Urinary bladder (tissue), 4 donors: ENCODE results near the gene C1orf50. TPM values are rescaled to one million over a fixed set of nuclear protein-coding genes. Genes with fewer than 3 reads are reported as not detected.

Experiments
- DNase-seq: peaks from one replicate; pipeline ENCODE4 v3.0.0-alpha.2; 2015; ENCODE audit errors: extremely low spot score
- H3K27ac ChIP-seq: one replicate; pipeline ENCODE4 v1.5.1; 2013; ENCODE audit warnings: low read depth, mild to moderate bottlenecking, moderate library complexity
- H3K36me3 ChIP-seq: one replicate; pipeline ENCODE4 v1.6.1; 2013; ENCODE audit warnings: mild to moderate bottlenecking, moderate library complexity; ENCODE audit not compliant: insufficient read depth
- H3K4me1 ChIP-seq: one replicate; pipeline ENCODE4 v1.6.1; 2013; ENCODE audit warnings: mild to moderate bottlenecking, moderate library complexity; ENCODE audit not compliant: insufficient read depth
- H3K4me3 ChIP-seq: one replicate; pipeline ENCODE4 v1.5.1; 2013; ENCODE audit warnings: low read depth, low read length
- WGBS: extraction: QIAGEN DNeasy Blood & Tissue Kit; methylation state at CpG from one replicate; pipeline ENCODE4 v1.1.7; 2013; 5-methylcytosine and 5-hydroxymethylcytosine counted together
- polyA plus RNA-seq: library from polyadenylated mRNA; stranded (reverse); fragments of 200-250 nt; gene quantifications from one replicate; pipeline ENCODE4 v1.2.3, GENCODE V29; 2013
- total RNA-seq: library from RNA; depleted of rRNA; stranded (reverse); fragments of >200 nt; gene quantifications from one replicate; pipeline ENCODE4 v1.2.3, GENCODE V29; 2014
- donor health status: healthy with polysubstance abuse.
- donor health status: healthy.

Gene C1orf50
- total and polyA plus RNA-seq, 2 donors, result 3.4 to 5.1 TPM

GRCh38 chr1:42815941-42816584, 49.0 kb downstream of the C1orf50 start:
- peak overlapping the region; percentile 69 for H3K4me3 ChIP-seq
- peak overlapping the region; percentile 72 for H3K27ac ChIP-seq
- no peak for DNase-seq
- WGBS, result 26% methylated on average over 7 of the region's 7 CpGs
- H3K4me1 ChIP-seq, result no peaks in the 10 kb centered on the region
- no peaks in the 10 kb centered on the region for H3K36me3 ChIP-seq

GRCh38 chr1:42816585-42817439, 49.8 kb downstream of the C1orf50 start, which contains the start of the genes ERMAP and SVBP:
ERMAP (plus strand) TSS chr1:42817122; CDS start chr1:42830449, 13,327 bp downstream.
SVBP (minus strand) TSS chr1:42817397; CDS start chr1:42816544, 853 bp downstream.
- Histone ChIP-seq H3K4me3 (peak within 1 kb of the TSS; percentile 69), H3K27ac (peak within 1 kb of the TSS; percentile 100), H3K4me1 (no peaks in the 10 kb centered on the region), H3K36me3 (no peaks in the 10 kb centered on the region)
- under 1% methylated on average over 66 of the region's 66 CpGs for WGBS
- DNase-seq, result peak; percentile 78

GRCh38 chr1:42817440-42817767, 50.4 kb downstream of the C1orf50 start:
- no peak overlapping the region for H3K27ac ChIP-seq
- peak overlapping the region; percentile 69 for H3K4me3 ChIP-seq
- H3K36me3 ChIP-seq, result no peaks in the 10 kb centered on the region
- under 1% methylated on average over 13 of the region's 13 CpGs for WGBS
- DNase-seq, result no peak
- no peaks in the 10 kb centered on the region for H3K4me1 ChIP-seq

- DNase-seq, result no peak
- no peak overlapping the region for H3K27ac ChIP-seq
- 95% methylated on average over 3 of the region's 3 CpGs for WGBS
- H3K36me3 ChIP-seq, result no peaks in the 10 kb centered on the region
- H3K4me1 ChIP-seq, result no peaks in the 10 kb centered on the region
- no peak overlapping the region for H3K4me3 ChIP-seq
These were observed 50.9 kb downstream of the C1orf50 start for GRCh38 chr1:42817976-42818375.

- Histone ChIP-seq H3K36me3 (no peaks in the 10 kb centered on the region), H3K4me3 (no peak overlapping the region), H3K4me1 (no peaks in the 10 kb centered on the region), H3K27ac (no peak overlapping the region)
- WGBS, result 58% methylated on average over 1 of the region's 1 CpG
- no peak for DNase-seq
These were observed 53.8 kb downstream of the C1orf50 start for GRCh38 chr1:42820813-42821212.

GRCh38 chr1:42821690-42822089, 54.6 kb downstream of the C1orf50 start:
- 96% methylated on average over 2 of the region's 2 CpGs for WGBS

GRCh38 chr1:42822800-42823392, 55.8 kb downstream of the C1orf50 start:
- no peaks in the 10 kb centered on the region for H3K4me1 ChIP-seq
- 36% methylated on average over 2 of the region's 2 CpGs for WGBS
- no peak overlapping the region for H3K27ac ChIP-seq
- H3K36me3 ChIP-seq, result no peaks in the 10 kb centered on the region
- DNase-seq, result no peak
- H3K4me3 ChIP-seq, result no peak overlapping the region

More at GRCh38 chr1:42821690-42822089, 54.6 kb downstream of the C1orf50 start:
- Histone ChIP-seq H3K4me1 (no peaks in the 10 kb centered on the region), H3K36me3 (no peaks in the 10 kb centered on the region), H3K27ac (no peak overlapping the region), H3K4me3 (no peak overlapping the region)
- DNase-seq, result no peak

DNA sequence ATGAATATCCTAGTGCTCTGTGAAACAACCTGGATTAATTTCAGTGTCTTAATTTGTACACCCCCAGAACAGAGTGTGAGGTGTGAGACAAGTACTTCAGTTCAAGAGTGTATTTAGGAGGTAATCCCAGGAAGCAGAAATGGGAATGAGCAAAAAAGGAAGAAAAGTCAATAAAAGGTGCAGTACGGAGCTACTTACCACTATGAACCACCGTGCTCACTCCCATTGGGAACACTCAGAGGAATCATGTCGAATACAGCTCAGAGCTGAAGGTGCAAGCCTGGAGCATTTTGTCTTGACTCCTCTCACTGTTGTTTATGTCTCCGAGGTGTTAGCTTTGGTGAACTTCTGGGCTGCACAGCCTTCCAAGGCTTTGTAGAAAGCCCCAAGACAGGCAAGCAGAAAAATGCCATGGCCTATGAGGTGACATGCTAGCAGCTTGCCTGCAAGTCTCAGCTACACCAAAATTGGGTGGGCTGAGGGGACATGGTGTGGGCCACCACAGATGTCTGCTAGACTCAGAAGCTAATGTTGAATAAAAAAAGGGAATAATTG, 57.5 kb downstream of the C1orf50 start:
- Histone ChIP-seq H3K4me1 (no peaks in the 10 kb centered on the region), H3K27ac (no peak overlapping the region), H3K36me3 (no peaks in the 10 kb centered on the region), H3K4me3 (no peak overlapping the region)
- no peak for DNase-seq
- 95% methylated on average over 4 of the region's 4 CpGs for WGBS

DNA sequence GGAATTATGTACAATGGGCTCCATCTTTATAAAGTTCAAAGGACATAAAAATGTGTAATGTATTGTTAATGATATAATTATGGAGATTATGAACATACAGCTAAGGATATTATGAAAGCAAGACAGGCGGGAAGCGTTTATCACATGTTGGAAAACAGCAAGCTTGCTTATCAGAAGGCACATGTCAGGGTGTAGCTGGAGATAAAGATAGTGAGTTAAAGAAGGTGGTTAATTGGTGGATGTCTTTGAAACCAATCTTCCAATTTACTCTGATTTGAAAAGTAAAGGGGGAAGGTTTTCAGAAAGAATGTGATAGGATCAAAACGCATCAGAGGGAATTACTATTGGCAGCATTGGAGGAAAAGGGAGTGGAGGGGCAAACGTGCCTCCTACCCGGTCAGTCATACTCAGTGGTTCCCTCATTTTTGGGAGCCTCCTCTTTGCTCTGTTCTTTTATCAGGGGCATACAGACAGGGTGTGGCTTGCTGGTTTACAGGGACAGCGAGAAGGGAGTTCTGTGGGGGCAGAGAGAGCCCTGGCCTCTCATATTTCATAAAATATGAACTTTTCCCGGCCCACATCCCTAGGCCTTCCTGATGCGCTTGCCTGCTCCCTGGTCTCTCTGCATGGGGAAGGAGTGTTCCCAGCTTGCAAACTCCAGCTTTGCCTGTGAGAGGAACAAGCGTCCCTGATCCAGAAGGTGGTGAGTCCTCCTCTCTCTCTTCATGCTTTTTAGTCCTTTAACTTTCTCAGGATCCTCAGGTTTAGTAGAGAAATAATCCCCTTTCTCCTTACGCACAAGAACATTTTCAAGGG, 58.2 kb downstream of the C1orf50 start:
- no peak for DNase-seq
- Histone ChIP-seq H3K36me3 (no peaks in the 10 kb centered on the region), H3K27ac (no peak overlapping the region), H3K4me3 (no peak overlapping the region), H3K4me1 (no peaks in the 10 kb centered on the region)
- 62% methylated on average over 10 of the region's 10 CpGs for WGBS

Other genes starting within 250 kb of the C1orf50 start
- 24.1 TPM for gene PPIH, start 108.8 kb upstream of the C1orf50 start, total RNA-seq
- 29.8 TPM for gene PPIH, start 108.8 kb upstream of the C1orf50 start, polyA plus RNA-seq
- 401 TPM for gene YBX1, start 84.8 kb upstream of the C1orf50 start, total RNA-seq
- 773 TPM for gene YBX1, start 84.8 kb upstream of the C1orf50 start, polyA plus RNA-seq
- gene CLDN19, start 27.0 kb upstream of the C1orf50 start, total RNA-seq, result 0.69 TPM
- 0.38 TPM for gene CLDN19, start 27.0 kb upstream of the C1orf50 start, polyA plus RNA-seq
- 81.1 TPM for gene P3H1, start 221 bp upstream of the C1orf50 start, total RNA-seq
- gene P3H1, start 221 bp upstream of the C1orf50 start, polyA plus RNA-seq, result 35.5 TPM
- gene TMEM269, start 17.7 kb downstream of the C1orf50 start, total RNA-seq, result not detected
- 0.05 TPM for gene TMEM269, start 17.7 kb downstream of the C1orf50 start, polyA plus RNA-seq
- gene ERMAP, start 49.9 kb downstream of the C1orf50 start, total RNA-seq, result 12.3 TPM
- 8.2 TPM for gene ERMAP, start 49.9 kb downstream of the C1orf50 start, polyA plus RNA-seq
- gene SVBP, start 50.1 kb downstream of the C1orf50 start, total RNA-seq, result 30.8 TPM
- gene SVBP, start 50.1 kb downstream of the C1orf50 start, polyA plus RNA-seq, result 35.5 TPM
- gene ZNF691, start 79.4 kb downstream of the C1orf50 start, total RNA-seq, result 10.3 TPM
- 12.0 TPM for gene ZNF691, start 79.4 kb downstream of the C1orf50 start, polyA plus RNA-seq
- gene SLC2A1, start 191.6 kb downstream of the C1orf50 start, total RNA-seq, result 78.5 TPM
- 56.1 TPM for gene SLC2A1, start 191.6 kb downstream of the C1orf50 start, polyA plus RNA-seq